GM21825 (cell line): ENCODE measurements around the gene CEP131.

Experiments used
- ATAC-seq: cut with Tn5 transposase; IDR thresholded peaks from one replicate; pipeline ENCODE4 v1.9.1; 2021; ENCODE audit warnings: mild to moderate bottlenecking, moderate library complexity; ENCODE audit not compliant: unreplicated experiment

The CEP131 gene

DNA sequence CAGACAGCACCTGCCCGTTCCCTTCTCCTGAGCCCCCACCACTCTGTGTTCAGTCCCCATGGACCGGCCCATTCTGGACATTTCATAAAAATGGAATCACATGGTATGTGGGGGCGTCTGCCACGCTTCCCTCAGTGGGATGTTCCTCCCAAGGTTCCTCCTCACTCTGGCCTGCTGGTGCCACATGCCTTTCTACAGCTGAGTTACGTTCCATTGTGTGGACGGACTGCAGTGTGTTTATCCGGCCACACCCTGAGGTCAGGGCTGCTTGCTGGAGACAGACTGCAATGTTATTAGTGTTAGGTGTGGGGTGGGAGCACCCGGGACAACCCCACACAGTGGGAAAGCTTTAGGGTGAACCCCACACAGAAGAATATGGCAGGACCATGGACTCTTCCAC lies 50.8 kb downstream of the CEP131 start:
- no peak for ATAC-seq

- ATAC-seq = no peak
Observed at GRCh38 chr17:81170727-81171494, 51.9 kb downstream of the CEP131 start.

- no peak for ATAC-seq
Observed at GRCh38 chr17:81169870-81170309, 52.9 kb downstream of the CEP131 start.

GRCh38 chr17:81167638-81168037 lies 55.1 kb downstream of the CEP131 start:
- ATAC-seq = no peak

DNA sequence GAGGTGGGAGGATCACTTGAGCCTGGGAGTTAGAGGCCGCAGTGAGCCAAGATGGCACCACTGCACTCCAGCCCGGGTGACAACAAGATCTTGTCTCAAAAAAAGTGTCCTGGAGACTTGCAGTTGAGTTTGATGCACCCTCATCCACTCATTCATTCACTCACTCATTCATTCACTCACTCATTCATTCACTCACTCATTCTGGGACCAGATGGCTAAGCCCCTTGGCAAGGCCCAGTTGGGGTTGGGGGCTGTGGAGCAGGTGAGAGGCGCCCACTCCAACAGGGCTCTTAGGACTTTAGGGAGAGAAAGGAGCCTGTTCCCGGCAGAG lies 55.6 kb downstream of the CEP131 start:
- no peak for ATAC-seq

GRCh38 chr17:81166033-81166492 lies 56.7 kb downstream of the CEP131 start, which contains the start of gene AATK:
TSS of gene AATK (minus strand) at chr17:81166221. CDS start at chr17:81165992, 229 bp downstream.
- ATAC-seq = no peak

- ATAC-seq = no peak
Observed at GRCh38 chr17:81165246-81166032, 57.3 kb downstream of the CEP131 start, which contains the start of gene PVALEF. TSS of gene PVALEF (plus strand) at chr17:81165507. CDS start at chr17:81181227, 15,720 bp downstream.

GRCh38 chr17:81164371-81165245 lies 58.2 kb downstream of the CEP131 start:
- ATAC-seq = no peak

- no peak for ATAC-seq
Observed at GRCh38 chr17:81163703-81164370, 58.9 kb downstream of the CEP131 start.

DNA sequence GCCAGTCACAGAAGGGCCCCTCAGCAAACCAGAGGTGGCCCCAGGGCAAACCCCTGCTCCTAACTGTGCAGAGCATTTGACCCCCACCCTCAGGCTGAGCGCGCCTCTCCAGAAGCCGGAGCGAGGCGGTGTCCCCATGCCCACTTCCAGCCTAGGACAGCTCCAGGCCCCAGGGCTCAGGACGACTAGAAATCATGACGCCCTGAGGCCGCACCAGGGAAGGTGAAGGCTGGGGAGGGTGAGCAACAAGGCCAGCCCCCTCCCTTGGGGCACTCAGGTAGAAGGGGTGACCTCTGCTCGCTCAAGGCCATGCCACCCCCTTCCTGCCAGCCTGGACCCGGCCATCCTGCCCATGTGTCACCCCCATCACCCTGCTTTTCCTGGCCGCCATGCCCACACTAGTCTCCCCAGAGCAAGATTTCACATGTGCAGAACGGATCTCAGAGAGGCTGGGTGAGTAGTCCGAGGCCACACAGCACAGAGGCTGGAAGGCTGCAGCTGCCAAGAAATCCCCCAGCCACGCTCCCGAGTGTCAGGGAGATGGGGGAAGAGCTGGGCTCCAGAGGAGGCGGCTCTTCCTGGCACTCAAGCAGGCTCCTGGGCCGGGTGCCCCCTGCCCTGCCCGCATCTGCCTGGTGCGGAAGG lies 59.6 kb downstream of the CEP131 start:
- ATAC-seq = no peak

- no peak for ATAC-seq
Observed at GRCh38 chr17:81162491-81162890, 60.3 kb downstream of the CEP131 start.

DNA sequence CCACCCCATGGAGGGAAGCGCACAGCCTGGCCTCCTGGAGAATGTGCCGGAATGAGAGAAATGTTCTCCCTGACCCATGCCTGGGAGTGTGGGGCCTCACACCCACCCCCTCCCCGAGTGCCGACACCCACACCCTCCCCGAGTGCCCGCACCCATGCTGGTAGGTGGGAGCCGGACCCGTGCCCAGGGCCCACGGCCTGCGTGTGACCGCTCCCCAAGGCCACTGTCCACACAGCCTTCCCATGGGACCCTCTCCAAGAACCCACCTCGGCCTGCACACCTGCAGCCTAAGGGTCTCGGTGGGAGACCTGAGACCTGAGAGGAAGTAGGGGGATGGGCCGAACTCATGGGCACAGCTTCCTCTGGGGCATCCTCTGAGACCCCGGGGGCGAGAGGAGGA lies 60.8 kb downstream of the CEP131 start:
- no peak for ATAC-seq

DNA sequence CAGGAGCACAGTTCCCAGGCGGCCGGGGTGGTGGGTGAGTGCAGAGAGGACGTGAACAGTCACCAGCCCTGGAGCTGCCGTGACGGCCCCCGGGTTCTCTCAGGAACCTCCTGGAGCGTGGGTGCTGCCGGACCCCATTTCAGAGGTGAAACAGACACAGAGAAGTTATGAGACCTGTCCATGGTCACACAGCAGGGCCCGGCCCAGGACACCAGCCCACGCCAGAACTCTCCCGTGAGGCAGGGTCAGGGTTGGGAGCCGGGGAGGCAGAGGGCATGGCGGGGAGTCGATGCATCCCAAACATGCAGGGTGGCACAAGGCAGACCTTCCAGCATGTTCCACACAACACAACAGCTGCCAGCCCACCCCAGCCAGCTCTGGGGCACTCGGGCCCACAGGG lies 61.2 kb downstream of the CEP131 start:
- no peak for ATAC-seq

DNA sequence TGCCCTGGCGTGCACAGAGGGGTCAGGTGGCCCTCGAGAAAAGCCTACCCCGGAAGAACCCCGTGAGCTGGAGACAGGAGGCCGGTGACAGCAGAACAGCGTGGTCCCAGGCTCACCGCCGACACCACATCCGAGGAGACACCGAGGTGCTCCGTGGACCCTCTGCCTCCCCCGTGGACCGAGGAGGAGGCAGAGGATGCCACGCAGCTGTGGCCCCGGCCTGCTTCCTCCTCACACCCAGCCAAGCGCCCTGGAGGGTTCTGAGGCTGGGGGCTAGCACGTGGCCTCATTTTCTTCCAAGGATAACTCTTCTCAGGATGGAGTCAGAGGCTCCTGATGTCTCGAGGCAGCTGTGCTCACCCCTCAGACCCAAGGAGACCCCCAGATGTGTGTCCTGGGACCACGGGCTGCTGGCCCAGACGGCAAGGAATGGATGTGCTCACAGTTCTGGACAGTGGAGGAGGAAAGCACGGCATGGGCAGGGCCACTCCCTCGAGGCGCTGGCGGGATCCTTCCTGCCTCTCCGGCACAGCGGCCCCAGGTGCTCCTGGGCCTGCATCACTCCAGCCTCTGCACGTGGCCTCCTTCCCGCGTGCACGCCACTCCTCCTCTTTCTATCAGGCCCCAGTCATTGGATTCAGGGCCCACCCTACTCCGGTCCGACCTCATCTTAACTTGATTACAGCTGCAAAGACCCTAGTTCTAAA lies 61.9 kb downstream of the CEP131 start:
- ATAC-seq = no peak

GRCh38 chr17:81160306-81160705 lies 62.5 kb downstream of the CEP131 start:
- ATAC-seq = no peak

GRCh38 chr17:81159611-81160265 lies 63.0 kb downstream of the CEP131 start:
- ATAC-seq = no peak

DNA sequence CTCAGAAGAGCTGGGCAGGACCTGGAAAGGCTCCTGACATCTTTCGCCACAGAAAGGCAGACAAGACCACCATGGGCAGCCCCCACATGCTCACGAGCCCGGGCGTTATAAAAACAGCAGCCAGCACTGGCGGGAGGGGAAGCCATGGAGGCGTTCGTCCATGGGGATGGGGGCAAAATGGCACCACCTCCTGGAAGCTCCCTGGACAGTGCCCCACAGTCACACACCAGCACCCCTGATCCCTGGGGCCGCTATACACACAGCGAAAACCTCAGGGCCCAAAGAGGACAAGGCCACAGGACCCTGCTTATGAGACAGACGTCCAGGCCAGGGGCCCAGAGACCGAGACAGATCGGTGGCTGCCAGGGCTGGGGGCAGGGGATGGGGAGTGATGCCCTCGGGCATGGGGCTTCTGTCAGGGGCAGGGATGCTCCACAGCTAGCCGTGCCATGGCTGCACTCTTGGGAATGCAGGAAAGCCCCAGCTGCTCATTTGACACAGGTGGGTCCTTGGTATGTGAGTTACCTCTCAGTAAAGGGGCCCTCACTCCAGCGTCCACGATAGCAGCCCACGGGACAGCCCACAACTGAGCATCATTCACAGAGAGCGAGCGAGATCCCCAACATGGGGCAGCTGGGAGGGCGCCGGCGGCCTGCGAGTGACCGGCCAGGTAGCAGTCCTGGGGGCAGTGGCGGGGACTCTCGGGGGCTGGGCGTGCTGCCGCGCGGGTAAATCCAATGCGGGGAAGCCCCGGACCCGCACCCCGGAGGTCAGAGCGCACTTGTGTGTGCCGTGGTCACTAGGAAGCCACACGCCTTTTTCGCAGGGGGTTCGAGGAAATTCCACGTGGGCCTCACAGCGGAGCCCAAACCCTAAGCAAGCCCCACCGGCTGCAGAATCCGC lies 63.8 kb downstream of the CEP131 start:
- no peak for ATAC-seq
